IMR-90 (cell line): ENCODE results near the gene MOCS1. TPM values are rescaled to one million over a fixed set of nuclear protein-coding genes. Genes with fewer than 3 reads are reported as not detected.

Experiments
- ATAC-seq: fragments of 200-7000 bp; cut with Tn5 transposase; 2 replicates; pipeline ENCODE4 v1.9.1; 2020; ENCODE audit warnings: low read depth, mild to moderate bottlenecking, moderate library complexity
- BruUV-seq: library from RNA; stranded (reverse); fragments of 400-500 nt; replicated peaks from 2 replicates; lab custom pipeline; 2021; lab: Mats Ljungman, UMichigan
- CTCF ChIA-PET: fragments of 300-600 bp; formaldehyde crosslinking; extraction: SDS; loops from one replicate; lab custom pipeline; 2021; ENCODE audit warnings: antibody characterized with exemption; lab: Yijun Ruan, JAX
- POLR2A ChIA-PET: fragments of 300-600 bp; sonication (Branson Sonifier 250); formaldehyde crosslinking; loops from one replicate; lab custom pipeline; 2022; ENCODE audit warnings: antibody characterized with exemption; ENCODE audit not compliant: unreplicated experiment; lab: Charles Lee
- DNase-seq: peaks from one replicate; pipeline ENCODE4 v3.0.0; 2013
- H2AFZ ChIP-seq: replicated peaks from 2 replicates; pipeline ENCODE3; 2013; ENCODE audit warnings: low read length, mild to moderate bottlenecking; ENCODE audit not compliant: poor library complexity
- H2AK5ac ChIP-seq: 2 replicates; pipeline ENCODE4 v1.6.1; 2013; ENCODE audit warnings: low read depth, low read length, inconsistent platforms
- H2AK9ac ChIP-seq: replicated peaks from 2 replicates; pipeline ENCODE3; 2013; ENCODE audit warnings: mild to moderate bottlenecking, low read depth, low read length, moderate library complexity; ENCODE audit not compliant: poor library complexity
- H2BK120ac ChIP-seq: 2 replicates; pipeline ENCODE4 v1.6.1; 2013; ENCODE audit warnings: low read depth, low read length, inconsistent platforms
- H2BK15ac ChIP-seq: 3 replicates; pipeline ENCODE4 v1.6.1; 2013; ENCODE audit warnings: low read depth, low read length, inconsistent platforms
- H2BK20ac ChIP-seq: 2 replicates; pipeline ENCODE4 v1.6.1; 2013; ENCODE audit warnings: low read depth, mild to moderate bottlenecking, inconsistent platforms, low read length, moderate library complexity
- H2BK5ac ChIP-seq: 2 replicates; pipeline ENCODE4 v1.6.1; 2013; ENCODE audit warnings: mild to moderate bottlenecking, low read depth, low read length, inconsistent platforms; ENCODE audit not compliant: poor library complexity, severe bottlenecking
- H3K14ac ChIP-seq: replicated peaks from 2 replicates; pipeline ENCODE4 v1.6.1; 2013; ENCODE audit warnings: low read depth, low read length, inconsistent platforms
- H3K18ac ChIP-seq: 2 replicates; pipeline ENCODE4 v1.6.1; 2013; ENCODE audit warnings: low read depth, low read length, control low read depth
- H3K23ac ChIP-seq: 2 replicates; pipeline ENCODE4 v1.6.1; 2013; ENCODE audit warnings: low read depth, low read length, inconsistent platforms
- H3K27ac ChIP-seq: 2 replicates; pipeline ENCODE4 v1.5.1; 2013; ENCODE audit warnings: mild to moderate bottlenecking, control low read depth, low read length; ENCODE audit not compliant: insufficient read depth
- H3K27me3 ChIP-seq: 2 replicates; pipeline ENCODE4 v1.6.1; 2013; ENCODE audit warnings: low read length; ENCODE audit not compliant: control insufficient read depth, insufficient read depth
- H3K36me3 ChIP-seq: 2 replicates; pipeline ENCODE4 v1.6.1; 2013; ENCODE audit warnings: low read length, mixed read lengths; ENCODE audit not compliant: control insufficient read depth, insufficient read depth
- H3K4ac ChIP-seq: 2 replicates; pipeline ENCODE4 v1.6.1; 2013; ENCODE audit warnings: low read depth, low read length, inconsistent platforms
- H3K4me1 ChIP-seq: 2 replicates; pipeline ENCODE4 v1.6.1; 2013; ENCODE audit warnings: low read length, mixed read lengths; ENCODE audit not compliant: control insufficient read depth, insufficient read depth
- H3K4me2 ChIP-seq: 2 replicates; pipeline ENCODE4 v1.6.1; 2013; ENCODE audit warnings: low read depth, mild to moderate bottlenecking, control low read depth, low read length, moderate library complexity
- H3K4me3 ChIP-seq: 2 replicates; pipeline ENCODE4 v1.5.1; 2013; ENCODE audit warnings: low read depth, mild to moderate bottlenecking, control low read depth, low read length, moderate library complexity; ENCODE audit not compliant: insufficient read depth
- H3K56ac ChIP-seq: 2 replicates; pipeline ENCODE4 v1.6.1; 2013; ENCODE audit warnings: low read length, inconsistent platforms; ENCODE audit not compliant: insufficient read depth; ENCODE audit errors: extremely low read depth
- H3K79me1 ChIP-seq, 2 experiments: 2 replicates each; pipeline ENCODE4 v1.6.1; 2013; ENCODE audit warnings: low read length in 2 of 2, inconsistent platforms in 1 of 2, low read depth in 1 of 2
- H3K9ac ChIP-seq: 2 replicates; pipeline ENCODE4 v1.6.1; 2013; ENCODE audit warnings: low read depth, low read length, control low read depth
- H3K9me1 ChIP-seq: 2 replicates; pipeline ENCODE4 v1.6.1; 2013; ENCODE audit warnings: low read length, inconsistent platforms; ENCODE audit not compliant: insufficient read depth
- H3K9me3 ChIP-seq: 2 replicates; pipeline ENCODE4 v1.6.1; 2013; ENCODE audit warnings: low read length; ENCODE audit not compliant: control insufficient read depth, insufficient read depth
- H4K20me1 ChIP-seq: 2 replicates; pipeline ENCODE4 v1.6.1; 2013; ENCODE audit warnings: low read length, inconsistent platforms; ENCODE audit not compliant: insufficient read depth
- H4K5ac ChIP-seq: 2 replicates; pipeline ENCODE4 v1.6.1; 2013; ENCODE audit warnings: mild to moderate bottlenecking, low read depth, low read length, control low read depth
- H4K8ac ChIP-seq, 2 experiments: 2 replicates each; pipeline ENCODE4 v1.6.1; 2013; ENCODE audit warnings: low read depth in 2 of 2, low read length in 2 of 2, control low read depth in 1 of 2, inconsistent platforms in 1 of 2
- H4K91ac ChIP-seq: 2 replicates; pipeline ENCODE4 v1.6.1; 2013; ENCODE audit warnings: low read depth, low read length, inconsistent platforms; ENCODE audit not compliant: insufficient read depth
- BHLHE40 ChIP-seq: fragments of 150-350 bp; IDR thresholded peaks from 2 replicates; pipeline ENCODE4 v1.6.1; 2016; ENCODE audit warnings: mild to moderate bottlenecking, low read depth, low read length
- ELK1 ChIP-seq: fragments of 150-350 bp; IDR thresholded peaks from 2 replicates; pipeline ENCODE4 v1.6.1; 2016; ENCODE audit warnings: low read depth, mild to moderate bottlenecking, low read length, moderate library complexity, borderline replicate concordance
- MAFK ChIP-seq: IDR thresholded peaks from 2 replicates; pipeline ENCODE4 v1.6.1; 2012; ENCODE audit warnings: low read depth, low read length, improper control_type of control experiment
- MAZ ChIP-seq: IDR thresholded peaks from 2 replicates; pipeline ENCODE4 v1.6.1; 2012; ENCODE audit warnings: low read depth, mild to moderate bottlenecking, low read length, improper control_type of control experiment, moderate library complexity, borderline replicate concordance
- RFX5 ChIP-seq: IDR thresholded peaks from 2 replicates; pipeline ENCODE4 v1.8.0; 2012; ENCODE audit warnings: low read depth, mild to moderate bottlenecking, low read length, moderate library complexity
- dilution Hi-C: fragments of 300-500 bp; cut with HindIII; formaldehyde crosslinking; loops from one replicate; pipeline ENCODE4 v1.14.3; 2018; ENCODE audit warnings: low sequenced_read_pairs; ENCODE audit not compliant: unreplicated experiment
- in situ Hi-C: fragments of 300-500 bp; cut with MboI; formaldehyde crosslinking; loops from 3 replicates; pipeline ENCODE4 v1.14.3; 2019; ENCODE audit warnings: low sequenced_read_pairs, inconsistent platforms, mixed read lengths
- intact Hi-C: fragments of 100-400 bp; cut with micrococcal nuclease; formaldehyde crosslinking; loops from 2 replicates; pipeline ENCODE4 v1.10.0; 2022
- polyA plus RNA-seq, 3 experiments: library from polyadenylated mRNA; depleted of rRNA; stranded (reverse); fragments of >200 nt; gene quantifications; 2 replicates each; pipeline ENCODE4 v1.2.3, GENCODE V29; 2012; ENCODE audit warnings: low replicate concordance in 1 of 3
- total RNA-seq: library from RNA; depleted of rRNA; stranded (reverse); fragments of >200 nt; gene quantifications from 2 replicates; pipeline ENCODE4 v1.2.3, GENCODE V29; 2012

Gene MOCS1
- total and polyA plus RNA-seq, 2 of the 4 experiments (the other 2 are of a cell fraction): 5.5 to 9.5 TPM

- H3K36me3 ChIP-seq: no peaks in the 10 kb centered on the region
- H3K4me1 ChIP-seq: no peaks in the 10 kb centered on the region
- H4K8ac ChIP-seq: no peak overlapping the region
- H3K79me1 ChIP-seq: no peaks in the 10 kb centered on the region
- intact Hi-C loops: no loop called here
- H3K4me3 ChIP-seq: no peak overlapping the region
- H4K20me1 ChIP-seq: no peaks in the 10 kb centered on the region; the same call in 1 of the 2 replicates
- H2BK20ac ChIP-seq: no peak overlapping the region
- no peak overlapping the region for H2AK5ac ChIP-seq
- no peak overlapping the region for H3K18ac ChIP-seq
- dilution Hi-C loops: no loop called here
- no peak overlapping the region for H3K27ac ChIP-seq
- no peak overlapping the region for H3K4me2 ChIP-seq
- H4K91ac ChIP-seq: no peak overlapping the region
- no peak overlapping the region for H2BK15ac ChIP-seq
- no peak overlapping the region for H3K56ac ChIP-seq
- H2AK9ac ChIP-seq: no peak overlapping the region
- H3K27me3 ChIP-seq: peaks cover 32% of the 10 kb centered on the region
- BruUV-seq: no TSS peak
- ATAC-seq: no peak
- CTCF ChIA-PET: no interaction called here
- H3K23ac ChIP-seq: no peak overlapping the region
- H2BK120ac ChIP-seq: no peak overlapping the region
- H3K14ac ChIP-seq: no peak overlapping the region
- no peak overlapping the region for H3K9ac ChIP-seq
- H2BK5ac ChIP-seq: no peak overlapping the region
- no peak for DNase-seq
- H3K4ac ChIP-seq: no peak overlapping the region
- no peaks in the 10 kb centered on the region for H3K9me1 ChIP-seq
- no peaks in the 10 kb centered on the region for H3K9me3 ChIP-seq
- in situ Hi-C loops: no loop called here
- H4K5ac ChIP-seq: no peak overlapping the region
- POLR2A ChIA-PET: no interaction called here
- H2AFZ ChIP-seq: no peak overlapping the region
- no peak for TF ChIP-seq RFX5
- TF ChIP-seq MAZ: no peak
- TF ChIP-seq MAFK: no peak
- no peak for TF ChIP-seq BHLHE40
- TF ChIP-seq ELK1: no peak
Observed at GRCh38 chr6:39950125-39950720, 16.0 kb upstream of the MOCS1 start.
